GM18907 (cell line): ENCODE measurements around the gene GALM.
"Not testable (repeated sequence)": the region's sequence is repeated elsewhere in the genome, so short reads cannot be mapped to it uniquely, and the experiment has no call there.

Source experiments
- ATAC-seq: cut with Tn5 transposase; IDR thresholded peaks from one replicate; pipeline ENCODE4 v1.9.1; 2021; ENCODE audit warnings: mild to moderate bottlenecking, moderate library complexity; ENCODE audit not compliant: unreplicated experiment

The GALM gene

DNA sequence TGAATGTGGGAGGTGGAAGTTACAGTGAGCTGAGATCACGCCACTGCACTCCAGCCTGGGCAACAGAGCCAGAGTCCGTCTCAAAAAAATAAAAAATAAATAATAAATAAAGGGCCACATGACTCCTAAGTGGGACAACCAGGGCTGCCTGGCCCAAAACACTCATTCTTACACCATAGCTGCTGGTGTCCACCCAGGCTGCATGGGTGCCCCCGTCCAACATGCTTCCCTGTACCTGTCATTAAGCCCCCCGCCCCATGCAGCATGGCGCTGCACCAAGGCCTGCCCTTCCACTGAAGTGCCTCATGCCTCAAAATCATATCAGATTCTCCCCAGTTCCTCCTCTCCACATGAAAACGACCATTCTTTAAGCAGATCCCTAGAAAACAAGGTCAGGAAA, 10.8 kb downstream of the GALM start:
- ATAC-seq, result no peak

DNA sequence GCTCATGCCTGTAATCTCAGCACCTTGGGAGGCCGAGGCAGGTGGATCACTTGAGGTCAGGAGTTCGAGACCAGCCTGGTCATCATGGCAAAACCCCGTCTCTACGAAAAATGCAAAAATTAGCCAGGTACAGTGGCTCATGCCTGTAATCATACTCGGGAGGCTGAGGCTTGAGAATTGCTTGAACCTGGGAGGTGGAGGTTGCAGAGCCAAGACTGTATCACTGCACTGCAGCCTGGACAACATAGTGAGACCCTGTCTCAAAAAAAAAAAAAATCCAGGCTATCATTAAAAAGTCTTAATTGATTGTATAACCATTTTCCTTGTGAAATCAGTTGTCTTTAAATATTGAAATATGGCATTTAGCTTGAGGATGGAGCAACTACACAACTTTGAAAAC, 15.0 kb downstream of the GALM start:
- not testable (repeated sequence) for ATAC-seq

DNA sequence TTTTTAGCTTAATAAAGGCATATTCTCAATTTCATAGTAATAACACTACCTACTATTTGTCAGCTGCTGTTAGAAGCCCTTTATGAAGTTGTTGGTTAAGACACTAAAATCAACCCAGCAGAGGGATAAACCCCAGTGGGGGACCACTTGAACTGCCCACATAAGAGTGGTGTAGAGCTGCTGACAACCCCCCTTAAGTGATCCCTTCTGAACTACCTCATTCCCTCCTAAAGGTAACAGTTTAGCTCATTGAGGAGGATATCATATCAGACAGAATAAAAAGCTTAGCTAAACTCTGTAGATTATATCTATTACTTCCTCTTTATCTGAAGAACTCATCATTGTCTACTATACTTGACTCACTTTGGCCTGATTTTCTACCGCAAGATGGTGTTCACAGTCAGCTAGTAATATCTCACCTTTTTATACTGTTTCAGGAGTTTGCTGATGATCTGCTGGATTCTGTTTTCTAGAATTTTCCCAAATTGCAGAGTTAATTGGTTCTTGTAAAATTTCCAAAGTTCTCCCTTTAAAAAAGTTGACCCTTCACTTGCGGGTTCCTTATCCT, 16.2 kb downstream of the GALM start:
- no peak for ATAC-seq

DNA sequence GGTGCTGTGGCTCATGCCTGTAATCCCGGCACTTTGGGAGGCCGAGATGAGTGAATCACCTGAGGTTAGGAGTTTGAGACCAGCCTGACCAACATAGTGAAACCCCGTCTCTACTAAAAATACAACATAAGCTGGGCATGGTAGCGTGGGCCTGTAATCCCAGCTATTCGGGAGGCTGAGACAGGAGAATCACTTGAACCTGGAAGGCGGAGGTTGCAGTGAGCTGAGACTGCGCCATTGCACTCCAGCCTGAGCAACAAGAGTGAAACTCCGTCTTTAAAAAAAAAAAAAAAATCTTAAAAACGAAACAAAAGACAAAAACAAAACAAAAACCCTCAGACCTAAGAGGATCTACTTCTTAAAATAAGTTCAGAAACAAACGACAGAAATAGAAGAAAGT, 16.7 kb downstream of the GALM start:
- ATAC-seq, result not testable (repeated sequence)

DNA sequence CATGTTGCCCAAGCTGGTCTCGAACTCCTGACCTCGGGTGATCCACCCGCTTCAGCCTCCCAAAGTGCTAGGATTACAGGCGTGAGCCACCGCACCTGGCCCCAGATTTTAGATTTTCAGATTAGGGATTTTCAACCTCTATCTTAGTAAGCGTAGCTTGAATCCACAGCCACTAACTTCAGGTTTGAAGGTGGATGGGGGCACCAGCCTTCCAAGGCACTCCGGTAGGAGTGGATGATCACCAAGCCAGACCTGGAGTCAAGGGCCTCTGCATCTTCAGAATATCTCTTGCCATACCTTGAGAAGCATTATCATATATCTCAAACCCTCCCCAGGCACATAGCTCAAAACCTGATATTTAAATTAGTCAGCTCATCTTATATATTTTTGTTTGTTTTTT, 17.9 kb downstream of the GALM start:
- no peak for ATAC-seq

DNA sequence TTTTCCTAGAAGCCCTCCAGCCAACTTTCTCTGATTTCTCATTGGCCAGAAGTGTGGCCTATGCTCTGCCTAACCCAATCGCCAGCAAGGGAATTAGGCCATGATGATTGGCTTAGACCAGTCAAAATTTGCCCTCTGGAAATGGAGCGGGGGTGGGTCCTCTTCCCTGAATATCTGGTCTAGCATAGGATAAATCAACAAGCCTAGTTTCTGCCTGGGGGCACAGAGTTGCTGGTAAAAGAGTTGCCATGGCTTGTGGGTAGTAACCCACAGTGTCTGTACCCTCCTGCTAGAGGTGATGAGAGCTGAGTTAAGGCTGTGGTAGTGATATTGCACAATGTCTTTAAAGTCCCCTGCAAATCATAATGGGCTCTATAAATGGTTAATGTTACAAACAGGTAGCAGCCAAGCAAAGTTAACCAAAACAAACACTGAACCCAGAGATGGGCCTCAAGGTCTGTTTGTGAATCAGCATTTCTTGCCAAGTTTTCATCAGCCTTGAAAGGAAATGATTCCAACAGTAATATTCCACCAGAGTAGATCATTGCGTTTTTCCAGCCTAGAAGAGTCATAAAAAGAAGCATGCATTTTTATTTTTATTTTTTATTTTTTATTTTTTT, 19.3 kb downstream of the GALM start:
- ATAC-seq, result no peak

DNA sequence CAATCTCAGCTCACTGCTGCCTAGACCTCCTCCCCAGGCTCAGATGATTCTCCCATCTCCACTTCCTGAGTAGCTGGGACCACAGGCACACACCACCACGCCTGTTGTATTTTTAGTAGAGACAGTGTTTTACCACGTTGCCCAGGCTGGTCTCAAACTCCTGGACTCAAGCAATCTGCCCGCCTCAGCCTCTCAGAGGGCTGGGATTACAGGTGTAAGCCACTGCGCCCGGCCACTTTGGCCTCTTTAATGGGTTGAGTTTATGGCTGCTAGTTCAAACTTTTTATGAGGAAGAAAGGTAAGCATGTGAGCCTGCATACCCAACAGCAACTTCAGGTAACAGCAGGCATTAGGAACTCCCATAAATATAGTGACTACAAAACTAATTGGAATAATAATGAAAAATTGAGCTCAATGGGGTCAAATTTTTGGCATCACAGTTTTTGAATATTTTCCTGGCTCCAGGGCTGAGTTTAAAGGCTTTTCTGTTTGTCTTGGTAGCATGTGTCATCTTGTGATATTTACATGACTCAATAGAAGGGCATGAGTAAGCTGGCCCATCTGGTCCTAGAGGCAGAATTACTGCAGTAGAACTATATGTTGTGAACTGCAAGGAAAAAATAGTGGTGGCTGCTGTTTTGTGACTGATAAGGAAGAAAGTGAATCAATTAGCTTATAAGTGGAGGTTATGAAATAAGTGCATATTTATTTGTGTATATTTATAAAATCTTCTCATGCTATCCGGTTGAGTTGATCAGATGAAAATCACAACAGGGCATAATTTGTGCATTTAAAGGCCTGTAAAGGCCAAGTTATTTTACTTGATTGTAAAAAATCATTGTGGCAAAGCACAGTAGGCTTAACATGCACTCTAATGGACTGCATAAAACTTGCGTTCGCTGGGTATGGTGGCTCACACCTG, 24.8 kb downstream of the GALM start:
- no peak for ATAC-seq

DNA sequence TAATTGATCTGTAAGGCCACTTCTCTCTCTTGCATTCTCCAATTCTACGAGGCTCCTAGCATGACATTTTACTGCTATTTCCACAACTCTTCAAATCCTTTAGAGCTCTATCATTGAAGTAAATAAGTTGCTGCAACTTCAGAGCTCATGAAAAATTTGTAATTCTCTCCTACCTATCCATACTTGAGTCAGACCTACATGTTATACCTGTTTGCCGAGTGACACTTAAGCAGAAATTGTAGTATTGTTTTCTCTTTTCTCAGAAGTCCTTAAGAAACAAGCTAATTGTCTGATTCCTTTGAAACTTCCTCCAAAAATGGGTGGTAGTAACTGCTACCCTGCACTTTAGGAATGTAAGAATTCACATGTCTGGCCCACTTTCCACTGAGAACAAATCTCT, 26.1 kb downstream of the GALM start:
- no peak for ATAC-seq

DNA sequence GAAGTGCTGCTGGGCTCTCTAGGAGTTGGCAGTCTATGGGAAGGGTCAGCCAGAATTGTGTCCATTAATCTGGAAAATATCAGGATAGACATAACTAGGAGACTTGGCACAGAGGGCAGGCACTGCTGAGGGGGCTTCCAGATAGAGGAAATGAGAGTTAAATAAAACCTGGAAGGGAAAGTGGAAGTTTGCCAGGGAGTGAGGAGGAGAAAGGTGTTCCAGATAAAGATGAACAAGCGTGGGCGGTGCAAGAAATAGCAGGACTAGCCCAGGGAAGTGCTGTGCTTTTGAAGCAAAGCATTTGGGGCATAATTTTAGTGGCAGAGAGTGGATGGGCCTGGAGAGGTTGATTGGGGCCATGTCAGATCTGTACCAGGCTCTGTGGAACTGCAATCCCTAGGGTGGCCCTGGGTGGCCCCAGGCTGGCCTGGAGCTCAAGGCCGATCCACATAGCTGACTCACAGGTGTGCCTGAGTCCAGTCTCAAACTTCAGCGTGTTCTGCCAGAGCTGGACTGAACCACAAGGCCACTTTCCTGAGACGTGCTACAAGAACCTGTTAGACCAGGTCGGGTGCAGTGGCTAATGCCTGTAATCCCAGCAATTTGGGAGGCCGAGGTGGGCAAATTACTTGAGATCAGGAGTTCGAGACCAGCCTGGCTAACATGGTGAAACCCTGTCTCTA, 26.9 kb downstream of the GALM start:
- ATAC-seq, result no peak

DNA sequence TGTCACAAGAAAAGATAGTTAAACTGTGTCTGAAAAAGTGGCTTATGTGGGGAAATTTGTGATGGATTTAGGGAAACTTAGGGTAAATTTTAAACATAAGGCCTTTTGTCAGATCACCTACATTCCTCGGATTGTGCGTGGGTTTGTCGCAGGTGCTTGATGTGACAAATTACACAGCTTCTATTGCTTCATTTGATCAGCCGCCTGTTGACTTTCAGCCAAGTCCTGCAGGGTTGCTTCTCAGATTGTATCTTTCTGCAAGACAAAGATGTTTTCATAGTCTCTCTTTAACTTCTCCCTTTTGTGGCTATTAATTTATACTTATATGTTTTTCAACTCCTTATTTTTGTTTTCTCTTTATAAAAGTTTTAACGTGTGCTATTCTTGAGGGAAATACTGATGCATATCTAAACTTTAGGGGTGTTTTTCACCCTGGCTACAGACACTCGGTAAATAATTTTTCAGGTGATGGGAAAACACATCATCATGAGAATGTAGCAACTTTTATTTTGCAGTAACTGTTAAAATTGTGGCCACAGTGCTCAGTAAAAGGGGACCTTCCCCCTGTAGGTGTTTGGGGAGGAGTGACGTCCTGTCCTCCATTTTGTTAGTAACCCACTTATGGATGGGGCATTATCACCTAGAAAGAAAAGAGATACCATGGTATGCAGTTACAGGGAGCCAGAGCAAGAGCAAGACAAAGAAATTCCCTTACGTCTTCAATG, 31.4 kb downstream of the GALM start:
- no peak for ATAC-seq

DNA sequence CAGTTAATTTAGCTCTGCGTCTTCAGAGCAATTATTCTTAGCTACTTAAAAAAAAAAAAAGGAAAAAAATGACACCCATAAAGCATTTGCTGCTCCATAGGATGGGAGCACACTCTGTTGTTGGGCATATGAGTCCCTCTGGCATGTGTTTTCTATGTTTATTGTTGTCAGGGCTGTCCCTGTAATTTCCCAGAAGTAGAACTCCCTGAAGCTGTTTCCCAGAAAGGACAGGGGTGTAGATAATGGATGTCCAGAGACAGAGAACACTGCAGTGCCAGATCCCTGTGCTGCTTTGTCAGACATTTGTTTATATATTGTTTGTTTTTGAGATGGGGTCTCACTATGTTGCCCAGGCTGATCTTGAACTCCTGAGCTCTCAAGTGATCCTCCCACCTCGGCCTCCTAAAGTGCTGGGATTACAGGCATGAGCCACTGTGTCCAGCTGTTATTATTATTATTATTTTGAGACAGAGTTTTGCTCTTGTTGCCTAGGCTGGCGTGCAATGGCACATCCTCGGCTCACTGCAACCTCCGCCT, 32.6 kb downstream of the GALM start:
- no peak for ATAC-seq

DNA sequence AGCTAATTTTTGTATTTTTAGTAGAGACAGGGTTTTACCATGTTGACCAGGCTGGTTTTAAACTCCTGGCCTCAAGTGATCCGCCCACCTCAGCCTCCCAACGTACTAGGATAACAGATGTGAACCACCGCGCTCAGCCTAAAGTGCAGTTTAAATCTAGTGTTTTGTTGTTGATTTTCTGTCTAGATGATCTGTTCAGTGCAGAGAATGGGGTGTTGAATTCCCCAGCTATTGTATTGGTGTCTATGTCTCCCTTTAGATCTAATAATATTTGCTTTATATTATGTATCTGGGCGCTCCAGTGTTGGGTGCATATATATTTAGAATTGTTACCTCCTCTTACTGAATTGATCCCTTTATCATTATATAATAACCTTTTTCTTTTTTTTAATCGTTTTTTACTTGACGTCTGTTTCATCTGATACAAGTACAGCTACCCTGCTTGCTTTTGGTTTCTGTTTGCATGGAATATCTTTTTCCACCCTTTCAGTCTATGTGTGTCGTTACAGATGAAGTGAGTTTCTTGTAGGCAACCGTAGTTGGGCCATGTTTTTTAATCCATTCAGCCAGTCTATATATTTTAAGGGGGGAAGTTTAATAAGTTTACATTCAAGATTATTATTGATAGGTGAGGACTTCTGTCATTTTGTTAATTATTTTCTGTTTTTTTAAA, 34.3 kb downstream of the GALM start:
- ATAC-seq, result no peak

DNA sequence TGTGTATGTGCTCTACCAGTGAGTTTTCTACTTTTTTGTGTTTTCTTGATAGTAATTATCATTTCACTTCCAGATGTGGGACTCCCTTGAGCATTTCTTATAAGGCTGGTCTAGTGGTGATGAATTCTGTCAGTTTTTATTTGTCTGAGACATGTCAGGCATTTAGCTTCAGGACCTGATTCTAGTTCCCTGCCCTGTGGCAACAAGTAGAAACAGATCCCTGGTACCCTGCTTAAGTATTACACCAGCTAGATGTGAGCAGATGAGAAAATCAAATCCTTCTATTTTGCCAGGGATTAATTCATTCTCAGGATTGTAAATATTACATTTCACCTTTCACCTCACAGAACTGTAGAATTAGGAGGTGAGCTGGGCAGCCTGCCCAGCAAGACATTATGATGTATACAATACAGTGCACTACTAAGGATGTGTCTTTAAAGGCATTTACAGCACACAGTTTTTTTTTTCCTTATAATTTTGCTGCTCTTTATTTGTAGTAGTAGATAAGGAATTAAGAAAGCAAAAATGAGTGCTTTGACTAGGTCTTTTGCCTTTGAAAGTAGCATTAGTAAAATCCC, 35.1 kb downstream of the GALM start:
- ATAC-seq, result no peak

DNA sequence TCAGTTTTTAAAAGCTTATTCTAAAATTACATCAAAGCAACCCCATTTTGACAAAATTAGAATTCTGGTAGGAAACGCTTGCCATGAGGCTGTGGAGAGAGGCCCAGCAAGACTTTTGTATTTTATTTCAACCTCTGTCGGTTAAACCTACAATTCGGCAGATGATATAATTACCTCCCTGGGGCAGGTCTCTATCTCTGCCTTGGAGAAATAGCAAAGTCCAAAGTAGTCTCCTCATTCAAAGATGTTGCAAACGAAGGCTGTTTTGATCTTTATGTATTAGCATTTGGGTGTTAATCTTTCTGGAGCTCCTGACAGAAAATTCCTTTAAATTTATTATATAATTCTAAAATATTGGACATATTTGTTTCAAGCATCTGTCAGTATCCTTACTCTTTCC, 35.6 kb downstream of the GALM start:
- no peak for ATAC-seq

DNA sequence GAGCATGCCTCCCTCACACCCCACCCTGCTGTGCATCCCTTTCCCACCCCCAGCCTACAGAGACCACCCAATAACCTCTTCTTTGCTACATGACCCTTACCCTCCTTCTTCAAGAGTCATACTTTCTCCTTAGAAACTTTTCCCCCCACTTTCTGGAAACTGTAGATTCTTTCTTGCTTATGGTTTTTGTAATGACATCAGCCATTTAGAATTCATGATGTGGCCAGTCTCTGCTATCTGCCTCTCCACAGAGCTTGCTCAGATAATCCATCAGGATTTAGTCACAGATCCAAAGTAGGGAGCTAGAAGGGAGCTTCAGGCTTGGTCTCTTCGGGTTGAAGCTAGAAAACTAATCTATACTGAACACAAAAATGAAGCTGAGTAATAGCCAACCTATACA, 36.5 kb downstream of the GALM start:
- ATAC-seq, result no peak

DNA sequence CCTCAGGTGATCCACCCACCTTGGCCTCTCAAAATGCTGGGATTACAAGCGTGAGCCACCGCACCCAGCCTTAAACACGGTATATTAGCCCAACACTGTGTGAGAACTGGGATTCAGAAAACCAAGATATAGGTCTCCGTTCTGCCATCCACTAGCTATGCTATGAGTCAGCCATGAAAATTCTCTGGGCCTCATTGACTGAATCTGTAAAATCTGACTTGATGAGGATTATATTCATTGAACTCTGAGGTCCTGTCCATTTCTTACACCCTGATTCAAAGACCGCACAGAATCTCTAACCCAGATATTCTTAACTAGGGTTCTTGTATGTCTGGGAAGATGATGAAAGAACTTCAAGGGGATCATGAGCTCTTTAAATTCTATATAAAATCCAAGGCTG, 37.4 kb downstream of the GALM start:
- ATAC-seq, result not testable (repeated sequence)

DNA sequence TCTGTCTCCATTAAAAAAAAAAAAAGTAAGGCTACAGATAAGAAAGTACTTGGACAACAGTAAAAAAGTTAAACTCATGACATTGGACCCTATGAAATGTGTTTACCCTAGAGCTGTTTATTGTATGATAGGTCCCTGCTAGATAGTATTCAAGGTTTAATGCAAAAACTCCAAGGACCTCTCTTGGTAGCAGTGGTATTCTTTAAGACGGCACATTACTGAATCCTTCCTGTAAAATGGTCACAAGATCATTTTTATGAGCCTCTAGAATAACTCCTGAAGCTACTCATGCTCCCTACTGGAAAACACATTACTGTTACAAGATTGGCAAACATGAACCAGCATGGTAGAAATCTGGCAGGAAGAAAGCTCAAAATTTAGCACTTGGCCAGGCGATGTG, 38.8 kb downstream of the GALM start:
- ATAC-seq, result no peak

DNA sequence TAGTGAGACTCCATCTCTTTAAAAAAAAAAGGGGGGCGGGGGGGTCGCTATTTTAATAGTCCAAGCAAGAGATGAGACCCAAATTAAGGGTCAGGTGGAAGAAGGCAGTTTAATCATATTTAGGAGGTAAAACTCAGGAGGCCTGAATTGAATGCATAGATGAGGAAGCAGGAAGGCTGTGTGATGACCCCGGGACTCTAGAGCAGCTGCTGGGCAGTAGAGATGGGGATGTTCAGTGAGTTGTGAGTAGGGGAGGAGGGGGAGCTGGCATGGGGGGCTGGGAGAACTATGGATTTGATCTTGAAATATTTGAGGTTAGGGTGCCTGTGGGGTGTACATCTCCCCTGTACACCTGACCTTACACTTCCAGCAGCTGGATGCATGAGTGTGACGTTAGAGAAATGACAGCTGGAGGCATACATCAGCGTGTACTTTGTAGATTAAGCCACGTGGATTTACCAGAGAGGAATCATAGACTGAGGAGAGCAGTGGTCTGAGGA, 41.0 kb downstream of the GALM start:
- no peak for ATAC-seq

DNA sequence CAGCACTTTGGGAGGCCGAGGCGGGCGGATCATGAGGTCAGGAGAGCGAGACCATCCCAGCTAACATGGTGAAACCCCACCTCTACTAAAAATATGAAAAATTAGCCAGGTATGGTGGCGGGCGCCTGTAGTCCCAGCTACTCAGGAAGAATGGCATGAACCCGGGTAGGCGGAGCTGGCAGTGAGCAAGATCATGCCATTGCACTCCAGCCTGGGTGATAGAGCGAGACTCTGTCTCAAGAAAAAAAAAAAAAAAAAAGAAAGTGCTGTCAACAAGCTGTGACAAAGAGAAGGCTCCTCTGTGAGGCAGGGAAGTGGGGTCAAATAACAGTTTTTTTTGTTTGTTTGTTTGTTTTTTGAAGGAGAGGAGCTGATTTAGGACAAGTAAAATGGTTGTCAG, 42.6 kb downstream of the GALM start:
- not testable (repeated sequence) for ATAC-seq
